HG03025 (cell line): ENCODE measurements around the gene KRT2.
"Not testable (repeated sequence)": the region's sequence is repeated elsewhere in the genome, so short reads cannot be mapped to it uniquely, and the experiment has no call there.

Experiments used
- ATAC-seq: cut with Tn5 transposase; IDR thresholded peaks from one replicate; pipeline ENCODE4 v1.9.1; 2021; ENCODE audit warnings: mild to moderate bottlenecking, moderate library complexity; ENCODE audit not compliant: unreplicated experiment, low FRiP score

The KRT2 gene

GRCh38 chr12:52686063-52686462 is 34.1 kb upstream of the KRT2 start:
- no peak for ATAC-seq

DNA sequence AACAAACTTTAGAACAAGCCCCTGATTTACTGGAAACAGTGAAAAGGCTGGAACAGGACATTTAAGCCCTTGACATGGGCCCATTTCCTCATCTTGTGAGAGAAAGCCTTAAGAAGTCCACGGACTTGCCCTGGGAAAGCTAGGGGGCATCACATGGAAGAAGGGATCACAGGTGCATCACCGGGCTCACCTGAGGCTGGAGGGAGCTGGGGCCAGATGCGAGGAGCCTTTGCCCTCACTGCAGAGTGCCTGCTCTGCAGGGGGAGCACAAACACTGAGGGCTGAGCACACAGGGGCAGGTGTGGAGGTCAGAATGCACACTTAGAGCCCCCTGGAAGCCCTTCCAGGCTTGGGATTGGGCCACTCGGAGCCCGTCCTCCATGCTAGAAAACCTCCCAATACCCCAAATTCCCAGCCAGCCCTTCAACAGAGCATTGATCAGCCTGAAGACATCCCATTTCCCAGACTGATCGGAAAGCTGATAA is 33.4 kb upstream of the KRT2 start:
- no peak for ATAC-seq

DNA sequence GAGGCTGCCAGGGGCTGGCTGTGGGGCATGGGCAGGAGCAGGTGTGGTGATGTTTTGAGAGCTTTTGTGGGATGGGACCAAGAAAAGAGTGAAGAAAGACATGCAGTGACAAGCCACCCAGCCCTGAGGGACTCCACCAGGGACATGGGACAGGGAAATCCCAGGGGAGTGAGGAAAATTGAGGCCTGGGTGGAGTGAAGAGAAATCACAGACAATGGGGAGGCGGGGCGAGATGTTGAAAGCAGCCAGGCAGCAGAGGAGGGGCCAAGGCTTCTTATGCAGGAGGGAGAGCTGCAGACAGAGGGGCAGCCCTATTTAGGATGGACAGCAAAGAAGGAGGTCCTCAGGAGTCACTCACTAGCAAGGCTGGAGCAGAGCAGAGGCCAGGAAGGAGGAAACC is 32.4 kb upstream of the KRT2 start:
- ATAC-seq: no peak

- no peak for ATAC-seq
Observed at GRCh38 chr12:52683575-52684300, 31.7 kb upstream of the KRT2 start.

DNA sequence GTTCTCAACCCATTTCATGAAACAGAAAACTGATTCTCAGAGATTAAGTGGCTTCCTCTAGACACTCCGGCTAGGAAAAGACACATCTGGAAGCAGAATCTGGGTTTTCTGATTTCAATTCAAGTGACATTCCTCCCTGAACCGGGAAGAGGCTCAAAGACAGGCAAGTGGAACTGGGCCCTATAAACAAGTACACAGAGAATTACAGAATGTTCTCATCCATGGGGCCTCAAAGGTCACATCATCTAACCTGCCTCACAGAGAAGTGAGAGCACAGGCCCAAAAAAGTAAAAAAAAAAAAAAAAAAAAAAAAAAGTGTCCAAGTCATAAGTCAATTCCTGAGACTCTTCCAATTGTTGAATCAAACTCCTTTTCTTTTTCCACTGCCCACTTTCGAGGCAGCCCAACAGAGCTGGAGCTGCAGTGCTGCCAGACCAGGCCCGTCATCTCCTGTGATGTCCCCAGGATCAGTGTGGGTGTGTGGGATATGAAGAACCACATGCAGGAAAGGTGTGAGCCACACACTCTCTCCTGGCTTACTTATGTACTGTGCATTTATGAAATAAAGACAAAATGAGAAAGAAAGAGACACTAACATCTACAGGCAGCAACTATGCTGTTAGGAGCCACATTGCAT is 31.0 kb upstream of the KRT2 start:
- ATAC-seq: no peak

DNA sequence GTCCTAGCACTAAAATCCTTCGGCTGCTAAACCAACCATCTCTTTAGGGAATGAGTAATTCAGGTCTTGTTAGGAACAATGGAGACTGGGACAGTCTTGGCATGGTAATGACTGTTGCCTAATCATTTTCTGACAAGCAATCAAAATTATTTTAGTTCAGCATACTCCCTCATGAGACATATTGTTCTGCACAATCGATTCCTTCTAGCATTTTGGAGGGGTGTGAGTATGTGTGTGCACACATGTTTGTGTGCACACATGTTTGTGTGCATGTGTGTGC is 30.3 kb upstream of the KRT2 start:
- no peak for ATAC-seq

DNA sequence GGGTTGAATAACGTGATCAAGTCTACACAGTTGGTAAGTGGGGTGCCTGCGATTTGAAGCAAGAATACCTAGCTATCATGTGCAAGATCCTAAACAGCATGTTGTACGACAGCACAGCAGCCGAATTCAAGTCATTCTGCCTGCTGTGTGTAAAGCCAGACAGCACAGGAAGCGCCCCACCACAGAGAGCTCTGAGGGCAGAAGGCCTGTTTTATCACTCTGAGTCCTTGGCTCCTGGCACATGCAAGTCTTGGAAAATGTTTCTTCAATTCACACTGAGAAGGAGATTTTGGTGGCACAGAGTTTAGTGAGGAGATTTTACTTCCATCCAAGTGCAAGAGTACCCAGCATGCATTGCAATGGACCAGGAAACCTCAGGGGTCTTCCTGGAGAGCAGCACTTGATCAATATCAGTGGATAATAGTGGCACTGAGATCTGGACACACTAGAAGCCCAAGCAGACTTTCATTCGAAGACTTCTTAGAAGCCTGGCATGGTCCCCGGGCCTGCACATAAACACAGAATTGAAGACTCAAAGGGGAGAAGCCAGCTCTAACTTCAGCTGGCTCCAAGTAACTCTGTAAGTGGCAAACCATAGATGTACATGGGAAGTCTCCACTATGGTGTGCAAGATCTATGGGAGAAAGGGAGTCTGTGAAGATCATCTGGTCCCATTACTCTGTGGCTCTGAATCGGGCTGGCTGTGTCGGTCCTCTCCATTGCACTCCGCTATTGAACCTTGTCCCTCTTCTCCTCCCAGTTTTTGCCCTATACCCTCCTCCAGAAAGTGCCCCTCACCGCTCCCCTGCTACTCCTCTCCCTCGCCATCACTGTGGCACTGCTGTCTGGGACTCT is 29.7 kb upstream of the KRT2 start:
- ATAC-seq: no peak

DNA sequence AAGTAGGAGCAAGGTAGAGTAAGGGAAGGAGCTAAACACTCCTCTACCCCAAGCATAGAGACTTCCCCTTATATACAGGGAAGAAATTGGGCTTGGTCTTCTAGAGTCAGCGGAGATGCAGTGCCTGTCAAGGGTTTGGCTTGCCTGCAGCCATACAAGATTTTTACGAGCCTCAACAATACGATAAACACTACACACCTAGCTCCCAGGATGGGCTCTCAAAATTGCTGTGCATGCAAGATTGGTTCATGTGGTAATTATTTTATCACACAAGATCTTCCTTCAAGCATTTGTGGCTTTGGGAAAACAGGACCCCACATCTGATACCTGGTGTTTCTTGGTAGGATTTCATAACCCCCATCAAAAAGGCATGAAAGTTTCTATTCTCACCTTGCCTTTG is 28.4 kb upstream of the KRT2 start, which contains the start of gene KRT1:
Gene KRT1, minus strand, starts transcription at position 45 of the 400 bp plus-strand sequence. CDS start 59 bp downstream, outside the sequence.
- ATAC-seq: no peak

DNA sequence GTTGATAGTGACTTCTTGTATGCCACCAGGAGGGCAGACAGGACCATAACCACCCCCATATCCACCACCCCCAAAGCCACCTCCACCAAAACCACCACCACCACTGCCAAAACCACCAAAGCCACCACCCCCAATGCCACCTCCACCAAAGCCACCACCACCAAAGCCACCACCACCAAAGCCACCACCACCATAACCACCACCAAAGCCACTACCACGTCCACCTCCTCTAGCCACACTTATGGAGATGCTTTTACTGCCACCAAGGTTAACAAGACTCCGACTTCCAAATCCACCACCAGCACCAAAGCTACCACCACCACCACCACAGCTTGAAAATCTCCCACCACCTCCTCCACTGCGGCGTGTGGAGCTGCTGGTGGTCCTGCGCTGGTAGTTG is 27.9 kb upstream of the KRT2 start:
- no peak for ATAC-seq

DNA sequence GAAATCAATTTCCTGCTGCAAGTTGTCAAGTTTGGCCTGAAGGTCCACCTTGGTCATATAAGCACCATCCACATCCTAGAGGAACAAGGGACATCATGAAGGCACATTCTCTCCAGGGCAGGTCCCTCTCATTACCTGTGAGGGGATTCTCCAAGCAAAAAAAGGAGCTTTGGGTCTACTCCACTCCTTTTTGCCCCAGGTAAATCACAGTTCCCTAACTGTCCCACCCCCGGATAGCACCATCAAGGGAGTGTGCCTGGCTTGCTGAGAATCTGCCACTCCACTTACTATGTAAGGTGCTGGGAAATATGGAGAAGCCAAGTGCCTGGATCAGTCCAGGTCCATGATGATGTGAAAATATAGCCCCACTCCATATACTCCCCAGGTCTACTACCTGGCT is 25.7 kb upstream of the KRT2 start:
- ATAC-seq: no peak

DNA sequence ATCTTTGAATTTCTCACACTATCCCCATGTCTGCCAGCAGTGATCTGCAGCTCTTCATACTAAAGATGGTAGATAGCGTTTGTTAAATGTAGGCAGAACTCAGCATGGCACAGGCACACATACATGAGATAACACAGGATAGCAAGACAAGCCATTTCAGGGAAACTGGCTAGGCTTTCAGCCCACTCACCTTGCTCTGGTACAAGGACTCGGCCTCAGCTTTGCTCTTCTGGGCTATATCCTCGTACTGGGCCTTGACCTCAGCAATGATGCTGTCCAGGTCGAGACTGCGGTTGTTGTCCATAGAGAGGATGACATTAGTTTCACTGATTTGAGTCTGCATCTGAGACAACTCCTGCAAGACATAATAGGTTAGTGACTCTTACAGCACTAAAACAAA is 25.1 kb upstream of the KRT2 start:
- ATAC-seq: no peak

DNA sequence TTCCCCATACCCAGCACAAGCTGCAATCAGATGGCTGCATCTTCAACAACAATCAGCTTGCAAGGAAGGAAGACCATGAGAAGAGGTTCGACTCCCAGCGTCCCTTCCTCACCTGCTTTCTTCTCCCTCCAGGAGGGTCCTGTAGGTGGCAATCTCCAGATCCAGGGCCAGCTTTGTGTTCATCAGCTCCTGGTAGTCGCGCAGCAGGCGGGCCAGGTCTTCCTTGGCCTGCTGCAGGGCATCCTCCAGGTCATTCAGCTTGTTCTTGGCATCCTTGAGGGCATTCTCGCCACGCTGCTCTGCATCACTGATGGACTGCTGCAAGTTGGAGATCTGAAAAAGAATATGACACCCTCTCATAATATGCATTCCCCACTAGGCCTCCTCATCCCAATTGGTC is 24.2 kb upstream of the KRT2 start:
- ATAC-seq: no peak

DNA sequence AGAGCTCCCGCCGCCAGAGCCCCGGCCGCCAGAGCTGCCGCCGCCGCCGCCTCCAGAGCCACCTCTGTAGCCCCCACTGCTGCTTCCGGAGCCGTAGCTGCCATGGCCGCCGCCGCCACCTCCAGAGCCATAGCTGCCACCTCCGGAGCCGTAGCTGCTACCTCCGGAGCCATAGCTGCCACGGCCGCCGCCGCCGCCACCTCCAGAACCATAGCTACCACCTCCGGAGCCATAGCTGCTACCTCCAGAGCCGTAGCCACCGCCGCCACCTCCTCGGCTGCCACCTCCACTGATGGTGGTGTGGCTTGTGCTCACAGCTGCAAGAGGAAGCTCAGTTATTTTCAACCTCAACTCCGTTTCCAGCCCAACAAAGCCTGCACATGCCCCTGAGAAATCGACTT is 23.3 kb upstream of the KRT2 start:
- no peak for ATAC-seq

- ATAC-seq: no peak
Observed at GRCh38 chr12:52674433-52674775, 22.4 kb upstream of the KRT2 start.

- ATAC-seq: no peak
Observed at GRCh38 chr12:52673713-52674432, 21.9 kb upstream of the KRT2 start.

GRCh38 chr12:52673217-52673616 is 21.2 kb upstream of the KRT2 start:
- no peak for ATAC-seq

GRCh38 chr12:52672321-52672933 is 20.4 kb upstream of the KRT2 start:
- no peak for ATAC-seq

DNA sequence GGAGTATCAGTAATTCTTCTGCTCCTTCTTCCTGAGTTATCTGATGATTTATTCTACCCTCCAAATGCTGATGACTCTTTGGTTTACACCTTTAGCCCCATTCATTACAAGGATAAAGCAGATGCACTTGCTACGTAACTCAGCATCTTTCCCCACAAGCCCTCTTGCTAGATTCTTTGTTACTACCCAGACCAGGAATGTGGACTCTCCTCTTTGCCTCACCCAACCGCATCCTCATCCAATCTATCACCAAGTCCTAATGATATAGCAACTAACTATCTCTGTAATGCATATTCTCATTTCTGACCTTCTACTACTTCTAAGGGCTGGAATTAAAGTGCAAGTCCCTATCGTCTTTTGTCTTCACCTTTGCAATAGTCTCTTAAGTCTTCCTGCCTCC is 18.9 kb upstream of the KRT2 start:
- ATAC-seq: no peak

- no peak for ATAC-seq
Observed at GRCh38 chr12:52670506-52670905, 18.5 kb upstream of the KRT2 start.

DNA sequence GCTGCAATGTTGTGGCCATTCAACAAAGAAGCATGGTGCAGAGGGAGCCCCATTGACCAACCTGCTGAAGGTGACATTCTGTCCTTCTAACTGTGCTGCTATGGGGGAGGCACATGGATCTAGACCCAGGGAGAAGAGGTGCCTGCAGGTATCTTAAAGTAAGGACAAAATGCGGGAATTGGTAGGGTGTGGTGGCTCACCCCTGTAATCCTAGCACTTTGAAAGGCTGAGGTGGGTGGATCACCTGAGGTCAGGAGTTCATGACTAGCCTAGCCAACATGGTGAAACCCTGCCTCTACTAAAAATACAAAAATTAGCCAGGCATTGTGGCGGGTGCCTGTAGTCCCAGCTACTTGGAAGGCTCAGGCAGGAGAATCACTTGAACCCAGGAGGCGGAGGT is 17.9 kb upstream of the KRT2 start:
- ATAC-seq: not testable (repeated sequence)

- ATAC-seq: no peak
Observed at GRCh38 chr12:52669426-52669825, 17.4 kb upstream of the KRT2 start.
